ENCODE data around the gene HSPA14.

Gene HSPA14

DNA sequence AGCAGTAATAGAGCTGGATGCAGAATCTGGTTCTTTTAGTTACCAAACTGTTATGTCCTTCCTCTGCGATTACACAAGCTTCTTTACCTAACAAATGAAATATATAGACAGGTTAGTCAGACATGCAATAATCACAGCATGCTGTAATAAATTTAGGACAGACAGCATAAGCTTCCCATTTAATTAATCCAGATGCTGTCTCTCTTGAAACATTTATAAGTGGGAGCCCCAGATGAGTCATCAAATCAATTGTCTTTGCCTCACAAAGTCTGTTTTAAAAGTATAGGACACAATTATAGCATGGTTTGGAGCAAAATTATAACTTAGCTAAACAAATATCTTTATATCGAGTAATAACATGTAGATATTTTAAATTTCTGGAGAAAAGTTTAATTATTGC is 1.9 kb upstream of the HSPA14 start:
- no peak for DNase-seq (ENCODE audit: low read depth)
- no peak overlapping the region for H3K4me3 ChIP-seq (ENCODE audit: low read depth, low read length)
- TF ChIP-seq MAX (IDR thresholded peaks at IDR 0.05; ENCODE audit: low read depth, low read length) = no peak
- TF ChIP-seq POLR2A (IDR thresholded peaks at IDR 0.05; ENCODE audit: extremely low read depth, insufficient read length) = no peak
- TF ChIP-seq MYC (IDR thresholded peaks at IDR 0.05; ENCODE audit: low read depth, low read length) = no peak
- no peak for TF ChIP-seq CTCF (IDR thresholded peaks at IDR 0.05; ENCODE audit: low read depth, low read length)

- peak overlapping the region; percentile 67 for H3K4me3 ChIP-seq (ENCODE audit: low read depth, low read length)
- peak; percentile 1 for DNase-seq (ENCODE audit: low read depth)
Measured at GRCh38 chr10:14837003-14837756, 926 bp upstream of the HSPA14 start.

DNA sequence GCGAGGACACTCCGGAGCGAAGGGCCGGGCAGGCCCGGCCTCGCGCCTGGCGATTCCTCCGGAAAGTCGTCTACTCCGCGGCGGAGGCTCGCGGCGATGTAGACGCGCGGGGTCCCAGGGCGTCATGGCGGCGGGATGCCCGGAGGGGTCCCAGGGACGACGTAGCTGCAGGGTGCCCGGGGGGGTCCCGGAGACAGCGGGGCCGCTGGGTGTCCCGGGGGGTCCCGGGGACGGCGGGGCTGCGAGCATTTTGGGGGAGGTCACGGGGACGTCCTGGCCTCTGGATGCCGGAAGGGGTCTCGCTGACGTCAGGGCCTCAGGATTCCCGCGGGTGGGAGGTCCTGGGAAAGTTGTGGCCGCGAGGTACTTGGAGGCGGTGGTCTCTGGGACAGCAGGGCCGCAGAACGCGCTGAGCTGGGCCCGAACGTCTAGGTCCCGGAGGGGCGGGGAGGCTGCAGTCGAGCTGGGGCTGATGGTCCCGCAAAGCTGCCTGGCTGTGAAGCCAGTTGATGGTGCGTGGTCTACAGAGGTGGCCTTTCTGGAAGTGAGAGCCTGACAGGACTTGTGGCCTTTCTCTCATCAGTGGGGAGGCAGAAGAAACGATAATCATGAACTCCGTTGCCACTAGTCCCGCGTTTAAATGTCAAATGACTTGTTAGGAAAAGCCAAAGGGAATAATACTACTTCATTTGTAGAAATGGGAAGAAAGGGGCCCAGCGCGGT is 637 bp downstream of the HSPA14 start:
- TF ChIP-seq MAX (IDR thresholded peaks at IDR 0.05; ENCODE audit: low read depth, low read length) = no peak
- TF ChIP-seq POLR2A (IDR thresholded peaks at IDR 0.05; ENCODE audit: extremely low read depth, insufficient read length) = no peak
- no peak for TF ChIP-seq MYC (IDR thresholded peaks at IDR 0.05; ENCODE audit: low read depth, low read length)
- TF ChIP-seq CTCF (IDR thresholded peaks at IDR 0.05; ENCODE audit: low read depth, low read length) = no peak
- H3K4me3 ChIP-seq (ENCODE audit: low read depth, low read length) = peak overlapping the region; percentile 83
- peak; percentile 34 for DNase-seq (ENCODE audit: low read depth)

More at GRCh38 chr10:14837003-14837756, 926 bp upstream of the HSPA14 start:
- TF ChIP-seq MYC (IDR thresholded peaks at IDR 0.05; ENCODE audit: low read depth, low read length) = no peak; the same call in 1 of the 2 replicates
- no peak for TF ChIP-seq CTCF (IDR thresholded peaks at IDR 0.05; ENCODE audit: low read depth, low read length)
- no peak for TF ChIP-seq MAX (IDR thresholded peaks at IDR 0.05; ENCODE audit: low read depth, low read length)
- TF ChIP-seq POLR2A (IDR thresholded peaks at IDR 0.05; ENCODE audit: extremely low read depth, insufficient read length) = no peak

DNA sequence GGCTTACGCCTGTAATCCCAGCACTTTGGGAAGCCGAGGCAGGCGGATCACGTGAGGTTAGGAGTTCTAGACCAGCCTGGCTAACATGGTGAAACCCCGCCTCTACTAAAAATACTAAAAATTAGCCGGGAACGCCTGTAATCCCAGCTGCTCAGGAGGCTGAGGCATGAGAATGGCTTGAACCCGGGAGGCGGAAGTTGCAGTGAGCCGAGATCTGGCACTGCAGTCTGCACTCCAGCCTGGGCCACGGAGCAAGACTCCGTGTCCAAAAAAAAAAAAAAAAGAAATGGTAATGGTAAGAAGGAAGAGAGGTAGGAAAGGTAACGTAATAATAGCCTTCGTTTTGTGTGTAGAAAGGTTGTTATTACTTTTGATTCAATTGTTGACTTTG is 1.2 kb downstream of the HSPA14 start:
- H3K4me3 ChIP-seq (ENCODE audit: low read depth, low read length) = peak overlapping the region; percentile 83
- TF ChIP-seq MYC (IDR thresholded peaks at IDR 0.05; ENCODE audit: low read depth, low read length) (no peak), CTCF (IDR thresholded peaks at IDR 0.05; ENCODE audit: low read depth, low read length) (no peak), POLR2A (IDR thresholded peaks at IDR 0.05; ENCODE audit: extremely low read depth, insufficient read length) (no peak), MAX (IDR thresholded peaks at IDR 0.05; ENCODE audit: low read depth, low read length) (no peak)
- peak; percentile 26 for DNase-seq (ENCODE audit: low read depth)

- TF ChIP-seq MYC (IDR thresholded peaks at IDR 0.05; ENCODE audit: low read depth, low read length) = no peak
- TF ChIP-seq MAX (IDR thresholded peaks at IDR 0.05; ENCODE audit: low read depth, low read length) = no peak
- TF ChIP-seq POLR2A (IDR thresholded peaks at IDR 0.05; ENCODE audit: extremely low read depth, insufficient read length) = no peak
- no peak for TF ChIP-seq CTCF (IDR thresholded peaks at IDR 0.05; ENCODE audit: low read depth, low read length)
- no peak overlapping the region for H3K4me3 ChIP-seq (ENCODE audit: low read depth, low read length)
Measured at GRCh38 chr10:14840178-14840577, 2.1 kb downstream of the HSPA14 start.

More at GRCh38 chr10:14840178-14840577, 2.1 kb downstream of the HSPA14 start:
- DNase-seq (ENCODE audit: low read depth) = no peak
